Tibial nerve (tissue), 4 donors: ENCODE data around the gene VWF.

ENCODE experiments used
- CTCF ChIP-seq, 5 experiments: fragments of 200-600 bp in 3 of 5; fragments of 450-650 bp in 2 of 5; sonication (generic) in 3 of 5; IDR thresholded peaks; one replicate each; pipeline ENCODE4 v1.5.1; 2016 to 2019; ENCODE audit warnings: antibody characterized with exemption in 5 of 5, mild to moderate bottlenecking in 3 of 5, moderate library complexity in 2 of 5
- EP300 ChIP-seq, 2 donors: sonication (generic); formaldehyde crosslinking; IDR thresholded peaks; one replicate each; pipeline ENCODE4 v1.6.1; 2017; ENCODE audit warnings: antibody characterized with exemption in 2 of 2, mild to moderate bottlenecking in 1 of 2
- POLR2A ChIP-seq, 2 donors: fragments of 450-650 bp; IDR thresholded peaks; one replicate each; pipeline ENCODE4 v1.6.1; 2017; ENCODE audit warnings: antibody characterized with exemption in 2 of 2, mild to moderate bottlenecking in 2 of 2, moderate library complexity in 2 of 2

GRCh38 chr12:5921027-5921909 lies 203.2 kb downstream of the VWF start:
- TF ChIP-seq CTCF (IDR thresholded peaks at IDR 0.05) (no peak), EP300 (IDR thresholded peaks at IDR 0.05) (no peak), POLR2A (IDR thresholded peaks at IDR 0.05) (no peak)
